HG03521 (cell line): Measurements from ENCODE around the gene CACNA1C.

Experiments used
- ATAC-seq: cut with Tn5 transposase; IDR thresholded peaks from one replicate; pipeline ENCODE4 v1.9.1; 2021; ENCODE audit warnings: mild to moderate bottlenecking, moderate library complexity; ENCODE audit not compliant: unreplicated experiment

The CACNA1C gene

GRCh38 chr12:2136901-2137300 lies 84.1 kb downstream of the CACNA1C start:
- no peak for ATAC-seq

- no peak for ATAC-seq
Measured at GRCh38 chr12:2137711-2138110, 84.9 kb downstream of the CACNA1C start.

GRCh38 chr12:2138294-2138693 lies 85.5 kb downstream of the CACNA1C start:
- ATAC-seq, result no peak

- ATAC-seq, result no peak
Measured at GRCh38 chr12:2138871-2139308, 86.1 kb downstream of the CACNA1C start.

- no peak for ATAC-seq
Measured at GRCh38 chr12:2139651-2140050, 86.9 kb downstream of the CACNA1C start.

GRCh38 chr12:2140858-2141519 lies 88.2 kb downstream of the CACNA1C start:
- ATAC-seq, result no peak

- ATAC-seq, result no peak
Measured at GRCh38 chr12:2142068-2142467, 89.3 kb downstream of the CACNA1C start.

- ATAC-seq, result no peak
Measured at GRCh38 chr12:2144951-2145350, 92.2 kb downstream of the CACNA1C start.

- no peak for ATAC-seq
Measured at GRCh38 chr12:2145433-2145998, 92.7 kb downstream of the CACNA1C start.

- no peak for ATAC-seq
Measured at GRCh38 chr12:2147335-2147734, 94.5 kb downstream of the CACNA1C start.

- no peak for ATAC-seq
Measured at GRCh38 chr12:2149091-2149490, 96.3 kb downstream of the CACNA1C start.

GRCh38 chr12:2150833-2151232 lies 98.0 kb downstream of the CACNA1C start:
- no peak for ATAC-seq

GRCh38 chr12:2151391-2151790 lies 98.6 kb downstream of the CACNA1C start:
- no peak for ATAC-seq

GRCh38 chr12:2152134-2152533 lies 99.3 kb downstream of the CACNA1C start:
- ATAC-seq, result no peak

GRCh38 chr12:2154050-2154449 lies 101.3 kb downstream of the CACNA1C start:
- no peak for ATAC-seq

- no peak for ATAC-seq
Measured at GRCh38 chr12:2154521-2154920, 101.7 kb downstream of the CACNA1C start.

GRCh38 chr12:2156333-2156732 lies 103.5 kb downstream of the CACNA1C start:
- ATAC-seq, result no peak

GRCh38 chr12:2160043-2160442 lies 107.3 kb downstream of the CACNA1C start:
- ATAC-seq, result no peak

GRCh38 chr12:2161473-2161872 lies 108.7 kb downstream of the CACNA1C start:
- no peak for ATAC-seq

- ATAC-seq, result no peak
Measured at GRCh38 chr12:2163177-2163941, 110.6 kb downstream of the CACNA1C start.

GRCh38 chr12:2165021-2165420 lies 112.2 kb downstream of the CACNA1C start:
- no peak for ATAC-seq

GRCh38 chr12:2165927-2166326 lies 113.1 kb downstream of the CACNA1C start:
- no peak for ATAC-seq
